GM21737 (cell line): ENCODE data around the gene FICD.
"Not testable (repeated sequence)": the region's sequence is repeated elsewhere in the genome, so short reads cannot be mapped to it uniquely, and the experiment has no call there.

Source experiments
- ATAC-seq: cut with Tn5 transposase; IDR thresholded peaks from one replicate; pipeline ENCODE4 v1.9.1; 2021; ENCODE audit warnings: mild to moderate bottlenecking, moderate library complexity; ENCODE audit not compliant: unreplicated experiment

FICD gene

DNA sequence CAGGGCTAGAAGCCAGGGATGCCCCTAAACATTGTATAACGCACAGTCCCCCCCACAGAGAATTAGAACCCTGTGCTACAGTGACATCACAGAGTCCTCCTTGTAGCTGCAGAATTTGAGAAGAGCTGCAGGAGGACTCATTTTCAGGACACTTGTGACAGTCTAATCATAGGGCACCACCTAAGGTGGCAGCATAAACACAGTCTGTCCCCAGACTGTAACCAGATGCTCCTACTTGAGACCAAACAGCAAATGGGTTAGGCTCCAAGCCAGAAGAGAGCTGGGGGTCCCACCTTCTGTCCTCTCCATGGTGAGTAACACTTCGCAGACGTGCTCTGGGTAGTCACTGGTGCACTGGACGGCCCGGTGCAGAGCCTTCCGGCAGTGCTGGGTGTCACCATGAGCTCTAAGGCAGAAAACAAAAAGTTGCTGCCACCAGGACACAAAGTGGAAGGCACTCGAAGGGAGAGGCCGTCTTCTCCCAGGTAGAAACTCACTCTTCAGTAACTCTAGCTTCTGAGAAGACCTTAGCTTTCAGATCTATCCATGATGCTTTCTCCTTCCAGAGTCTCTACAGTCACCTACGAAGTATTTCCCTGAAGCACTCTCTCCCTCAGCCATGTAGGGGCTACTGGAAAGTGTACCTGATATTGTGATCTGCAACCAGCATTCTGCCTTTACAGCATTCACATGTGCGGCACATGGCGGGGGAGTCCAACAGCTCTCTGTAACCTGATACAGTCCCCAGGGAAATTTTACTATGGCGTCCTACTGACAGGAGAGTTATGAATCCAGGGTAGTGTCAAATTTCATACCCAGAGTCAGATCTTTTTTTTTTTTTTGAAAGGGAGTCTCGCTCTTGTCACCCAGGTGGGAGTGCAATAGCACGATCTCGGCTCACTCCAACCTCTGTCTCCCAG, 17.1 kb downstream of the FICD start:
- ATAC-seq = no peak

DNA sequence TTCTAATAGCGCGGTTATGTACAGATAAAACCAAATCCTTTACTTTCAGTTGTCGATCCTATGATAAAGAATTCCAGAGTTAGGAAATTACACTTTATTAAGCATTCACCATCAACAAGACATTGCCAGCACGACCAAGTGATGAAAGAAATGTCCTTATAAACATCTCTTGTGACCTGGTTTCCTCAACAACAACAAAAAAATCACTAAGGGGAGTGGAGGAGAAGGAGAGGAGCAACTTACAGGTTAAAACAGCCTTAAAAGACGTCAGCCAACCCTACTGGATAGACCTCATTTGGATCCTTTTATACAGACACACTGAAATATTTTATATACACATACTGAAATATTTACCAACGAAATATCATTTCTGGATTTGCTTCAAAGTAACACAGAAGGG, 23.1 kb downstream of the FICD start:
- no peak for ATAC-seq

DNA sequence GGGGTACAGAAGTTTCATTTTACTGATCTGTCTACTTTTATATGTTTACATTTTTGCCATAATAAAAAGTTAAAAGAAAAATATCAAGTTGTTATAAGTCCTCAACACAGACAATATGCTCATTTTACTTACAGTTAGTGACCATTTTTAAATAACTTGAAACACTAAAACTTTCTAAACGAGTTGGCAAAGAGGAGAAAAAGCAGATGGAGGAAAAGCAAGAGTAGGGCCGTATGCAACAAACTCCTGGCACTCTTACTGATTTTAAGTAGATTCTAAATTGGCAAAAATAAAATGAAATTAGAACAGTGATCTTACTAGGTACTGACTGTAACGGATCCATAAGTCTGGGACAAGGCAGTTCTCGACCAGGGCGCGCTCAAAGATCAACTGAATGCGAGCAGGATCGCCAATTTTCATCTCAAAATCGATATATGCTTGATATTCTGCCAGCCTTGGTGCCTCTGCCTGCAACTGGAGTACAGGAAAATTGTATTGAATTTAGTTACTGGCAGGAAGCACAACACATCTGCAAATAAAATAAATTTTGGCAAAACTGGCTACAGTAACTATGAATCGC, 23.6 kb downstream of the FICD start:
- ATAC-seq = no peak

GRCh38 chr12:108542320-108542719, 27.2 kb downstream of the FICD start:
- no peak for ATAC-seq

GRCh38 chr12:108543652-108544051, 28.6 kb downstream of the FICD start:
- ATAC-seq = no peak

DNA sequence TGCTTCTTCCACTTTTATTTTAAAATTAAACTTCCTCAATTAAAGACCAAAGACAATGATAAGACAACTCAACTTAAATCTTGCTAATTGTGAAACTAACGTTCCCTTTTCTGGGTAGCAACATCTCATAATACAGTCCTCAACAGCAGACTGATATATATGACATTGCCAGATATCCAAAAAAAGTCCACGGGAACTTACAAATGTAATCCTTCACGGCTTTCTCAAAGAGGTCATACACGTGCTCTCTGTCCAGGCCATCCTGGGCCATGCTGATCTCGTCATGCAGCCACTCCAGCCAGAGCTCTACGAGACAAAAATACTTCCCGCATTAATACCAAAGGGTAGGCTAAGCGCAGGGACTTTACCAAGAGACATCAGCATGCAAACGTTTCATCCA, 32.6 kb downstream of the FICD start:
- no peak for ATAC-seq

- ATAC-seq = no peak
Measured at GRCh38 chr12:108548954-108549521, 34.0 kb downstream of the FICD start.

DNA sequence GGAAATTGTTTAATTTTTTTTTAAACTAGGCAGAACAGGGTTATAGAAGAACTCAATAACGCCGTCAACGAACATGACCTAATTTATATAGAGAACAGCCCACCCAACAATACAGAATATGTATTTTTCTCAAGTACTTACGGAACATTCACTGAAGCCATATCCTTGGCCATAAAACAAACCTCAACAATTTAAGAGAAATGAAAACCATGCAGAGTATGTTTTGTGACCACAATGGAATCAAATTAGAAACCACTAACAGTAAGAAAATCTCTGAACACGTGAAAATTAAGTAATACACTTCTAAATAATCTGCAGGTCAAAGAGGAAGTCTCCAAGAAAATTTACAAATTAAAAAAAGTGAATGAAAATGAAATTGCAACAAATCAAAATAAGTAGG, 36.5 kb downstream of the FICD start:
- ATAC-seq = no peak

GRCh38 chr12:108553799-108554198, 38.7 kb downstream of the FICD start:
- ATAC-seq = no peak

DNA sequence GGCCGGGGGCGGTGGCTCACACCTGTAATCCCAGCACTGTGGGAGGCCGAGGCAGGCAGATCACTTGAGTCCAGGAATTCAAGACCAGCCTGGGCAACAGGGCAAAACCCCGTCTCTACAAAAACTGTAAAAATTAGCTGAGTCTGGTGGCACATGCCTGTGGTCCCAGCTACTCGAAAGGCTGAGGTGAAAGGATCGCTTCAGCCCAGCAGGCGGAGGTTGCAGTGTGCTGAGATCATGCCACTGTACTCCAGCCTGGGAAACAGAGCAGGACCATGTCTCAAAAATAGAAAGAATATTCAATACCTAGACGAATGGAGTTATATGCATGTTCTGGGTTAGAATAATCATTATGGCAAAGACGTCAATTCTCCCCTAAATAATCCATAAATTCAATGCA, 40.3 kb downstream of the FICD start:
- ATAC-seq = not testable (repeated sequence)

DNA sequence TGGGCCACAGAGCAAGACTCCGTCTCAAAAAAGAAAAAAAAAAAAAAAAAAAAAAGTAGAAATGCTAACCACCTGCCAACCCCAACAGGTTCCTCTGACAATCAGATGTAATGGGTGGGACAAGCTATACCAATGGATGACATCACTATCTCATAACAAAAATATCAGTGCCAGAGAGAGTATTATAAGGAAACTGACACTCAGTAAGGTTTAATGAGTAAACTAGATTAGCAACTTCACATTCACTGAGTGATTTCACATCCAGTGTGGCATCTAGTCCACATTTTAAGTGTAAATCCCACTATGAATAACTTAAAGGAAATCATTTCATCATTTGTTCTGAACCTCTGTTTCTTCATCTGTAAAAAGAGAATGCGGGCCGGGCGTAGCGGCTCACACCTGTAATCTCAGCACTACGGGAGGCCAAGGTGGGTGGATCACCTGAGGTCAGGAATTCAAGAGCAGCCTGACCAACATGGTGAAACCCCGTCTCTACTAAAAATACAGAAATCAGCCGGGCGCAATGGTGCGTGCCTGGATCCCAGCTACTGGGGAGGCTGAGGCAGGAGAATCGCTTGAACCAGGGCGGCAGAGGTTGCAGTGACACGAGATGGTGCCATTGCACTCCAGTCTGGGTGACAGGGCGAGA, 44.1 kb downstream of the FICD start:
- no peak for ATAC-seq

- ATAC-seq = no peak
Measured at GRCh38 chr12:108559748-108560147, 44.7 kb downstream of the FICD start.

DNA sequence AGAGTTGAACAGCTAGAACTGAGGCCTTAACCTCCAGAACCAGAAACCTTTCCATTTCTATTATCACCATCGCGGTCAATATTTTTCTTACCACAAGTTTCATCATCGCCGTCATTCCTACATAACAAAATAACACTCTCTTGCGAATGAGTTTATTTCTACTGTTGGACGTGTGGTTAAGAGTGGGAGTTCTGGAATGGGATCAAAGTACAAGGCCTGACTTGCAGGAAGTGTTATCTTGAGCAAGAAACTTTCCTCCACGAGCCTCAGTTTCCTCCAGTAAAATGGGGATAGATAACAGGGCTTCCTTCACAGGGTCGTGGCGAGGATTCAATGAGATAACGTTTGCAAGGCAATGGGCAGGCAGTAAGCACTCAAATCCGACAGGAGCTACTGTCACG, 45.2 kb downstream of the FICD start:
- no peak for ATAC-seq

- ATAC-seq = peak; percentile 42
Measured at GRCh38 chr12:108560752-108561719, 46.0 kb downstream of the FICD start, which contains the start of gene SART3. SART3 (minus strand) TSS chr12:108561173; CDS start chr12:108561154, 19 bp downstream.

- no peak for ATAC-seq
Measured at GRCh38 chr12:108561852-108562347, 46.8 kb downstream of the FICD start.

DNA sequence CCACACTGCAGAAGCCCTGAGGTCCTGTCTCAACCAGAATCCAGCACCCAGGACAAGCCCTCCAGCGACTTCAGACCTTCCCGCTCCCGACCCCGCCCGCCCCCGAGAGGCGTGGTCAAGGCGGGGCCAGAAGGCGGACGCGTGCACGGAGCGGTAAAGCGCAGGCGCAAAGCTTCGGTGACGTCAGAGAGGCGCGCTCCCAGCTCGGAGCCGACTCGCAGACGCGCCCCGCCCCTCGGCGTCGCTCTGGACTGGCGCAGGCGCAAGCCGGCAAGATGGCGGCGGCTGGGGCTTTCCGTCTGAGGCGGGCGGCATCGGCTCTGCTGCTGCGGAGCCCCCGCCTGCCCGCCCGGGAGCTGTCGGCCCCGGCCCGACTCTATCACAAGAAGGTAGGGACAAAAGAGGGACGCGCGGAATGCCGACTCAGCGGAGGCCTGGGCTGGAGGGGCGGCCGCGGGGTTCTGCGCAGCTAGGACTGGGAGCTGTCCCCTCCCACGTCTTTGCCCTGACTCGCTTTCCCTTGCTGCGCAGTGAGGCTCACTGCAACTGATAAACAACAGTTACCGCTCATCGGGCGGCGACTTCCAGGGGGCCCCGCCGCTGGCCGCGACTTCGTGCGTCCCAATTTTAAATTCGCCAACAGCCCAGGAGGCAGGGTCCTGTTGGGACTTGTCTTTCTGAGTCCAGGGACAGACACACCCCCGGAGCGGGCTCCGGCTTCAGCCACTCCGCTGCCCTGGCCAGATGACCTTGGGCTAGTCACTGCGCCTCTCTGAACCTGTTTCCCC, 47.5 kb downstream of the FICD start, which contains the start of gene ISCU:
Gene ISCU (plus strand): TSS at position 249 of the 788 bp plus-strand sequence. CDS start 27 bp downstream, at position 276.
- peak; percentile 55 for ATAC-seq

GRCh38 chr12:108563136-108563803, 48.2 kb downstream of the FICD start:
- peak; percentile 36 for ATAC-seq

DNA sequence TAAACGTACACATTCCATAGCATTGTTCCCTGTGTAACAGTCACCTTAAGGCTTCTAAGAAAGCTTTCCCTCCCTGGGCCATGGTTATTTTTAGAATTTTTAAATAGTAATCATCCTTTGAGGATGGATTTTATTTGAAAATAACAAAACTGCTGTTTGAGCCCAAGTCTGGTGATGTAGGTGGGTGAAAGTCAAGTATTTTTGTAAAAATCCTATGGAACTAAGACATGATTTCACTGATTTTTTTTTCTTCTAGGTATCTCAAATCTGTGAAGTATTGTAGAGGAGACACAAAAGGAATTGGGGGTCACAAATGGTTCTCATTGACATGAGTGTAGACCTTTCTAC, 48.7 kb downstream of the FICD start:
- no peak for ATAC-seq

DNA sequence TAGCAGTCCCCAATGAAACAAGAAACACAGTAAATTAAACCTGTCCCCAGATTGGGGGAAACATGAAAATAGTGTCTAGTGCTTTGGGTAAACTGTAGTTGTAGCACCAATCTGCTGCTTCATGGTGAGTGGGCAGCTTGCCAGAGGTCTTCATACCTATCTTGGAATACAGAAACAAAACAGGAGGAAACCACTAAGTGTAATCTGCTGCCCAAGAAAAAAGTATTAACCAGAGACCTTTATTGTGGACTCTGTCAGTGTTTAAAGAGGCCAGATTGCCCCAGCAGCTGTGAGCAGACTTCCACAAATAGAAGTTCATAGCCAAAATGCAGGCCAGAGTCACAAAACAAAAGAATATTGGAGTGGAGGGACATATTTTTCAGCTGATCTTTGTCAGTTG, 49.6 kb downstream of the FICD start:
- no peak for ATAC-seq
